ENCODE measurements around the gene ATAD3B. TPM values are rescaled to one million over a fixed set of nuclear protein-coding genes. Genes with fewer than 3 reads are reported as not detected.

ATAD3B gene
- total RNA-seq, 1 experiment from 2014 or later: 62.9 TPM

DNA sequence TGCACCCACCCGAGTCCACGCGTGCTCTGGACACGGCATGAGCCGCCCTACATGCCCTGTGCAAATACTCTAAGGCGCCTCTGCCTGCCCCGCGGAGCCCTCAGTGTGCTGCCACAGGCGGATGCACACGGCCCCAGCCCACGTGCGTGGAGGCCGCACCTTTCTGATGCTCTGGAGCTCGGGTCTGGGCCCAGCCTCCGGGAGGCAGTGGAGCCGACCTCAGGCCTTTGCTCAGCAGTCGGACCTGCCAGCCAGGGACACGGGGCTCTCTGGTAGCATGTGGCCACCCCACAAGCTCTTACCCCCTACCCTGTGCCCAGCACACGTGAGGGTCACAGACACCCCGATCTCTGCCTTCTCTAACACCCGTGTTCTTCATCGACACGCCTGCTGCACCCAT lies 66.8 kb downstream of the ATAD3B start:
- intact Hi-C loops (cut with micrococcal nuclease): no loop called here

More for the DNA sequence above, 66.8 kb downstream of the ATAD3B start:
- no peak overlapping the region for H3K4me2 ChIP-seq (ENCODE audit: low read length)
- no peak overlapping the region for H3K27ac ChIP-seq (ENCODE audit: low read depth, low read length)
- DNase-seq (ENCODE audit: low read depth, low spot score): no peak
- no peak overlapping the region for H3K4me3 ChIP-seq (replicated peaks in 1 of 2; ENCODE audit: low read depth in 1 of 2, low read length in 2 of 2)
- H3K9ac ChIP-seq (ENCODE audit: low read length): no peak overlapping the region
- H3K36me3 ChIP-seq (ENCODE audit: control insufficient read depth in 1 of 2, insufficient read depth in 2 of 2, low read length in 2 of 2): no peaks in the 10 kb centered on the region
- ChIA-PET RAD21 (ENCODE audit: low non-redundant PET in 1 of 2, low total read pairs in 2 of 2, uncharacterized antibody in 2 of 2, unreplicated experiment in 2 of 2) (no interaction called here), CTCF (no interaction called here), POLR2A (no interaction called here)
- no peaks in the 10 kb centered on the region for H4K20me1 ChIP-seq (ENCODE audit: insufficient read depth)
- H3K27me3 ChIP-seq (ENCODE audit: insufficient read depth, low read length): no peaks in the 10 kb centered on the region
- H3K9me2 ChIP-seq (ENCODE audit: insufficient read depth): no peaks in the 10 kb centered on the region
- no peaks in the 10 kb centered on the region for H3K79me2 ChIP-seq (ENCODE audit: insufficient read depth, low read length)
- H3K9me3 ChIP-seq (ENCODE audit: control insufficient read depth in 1 of 2, insufficient read depth in 1 of 2, low read depth in 1 of 2, low read length in 2 of 2): no peaks in the 10 kb centered on the region
- no TSS peak for BruUV-seq (replicated peaks)
- ATAC-seq: no peak
- no peaks in the 10 kb centered on the region for H3K4me1 ChIP-seq (ENCODE audit: control insufficient read depth in 1 of 2, insufficient read depth in 2 of 2, low read length in 2 of 2)
- H2AFZ ChIP-seq (ENCODE audit: low read depth, low read length, poor library complexity, severe bottlenecking): no peak overlapping the region
- TF ChIP-seq, protein P1, sequence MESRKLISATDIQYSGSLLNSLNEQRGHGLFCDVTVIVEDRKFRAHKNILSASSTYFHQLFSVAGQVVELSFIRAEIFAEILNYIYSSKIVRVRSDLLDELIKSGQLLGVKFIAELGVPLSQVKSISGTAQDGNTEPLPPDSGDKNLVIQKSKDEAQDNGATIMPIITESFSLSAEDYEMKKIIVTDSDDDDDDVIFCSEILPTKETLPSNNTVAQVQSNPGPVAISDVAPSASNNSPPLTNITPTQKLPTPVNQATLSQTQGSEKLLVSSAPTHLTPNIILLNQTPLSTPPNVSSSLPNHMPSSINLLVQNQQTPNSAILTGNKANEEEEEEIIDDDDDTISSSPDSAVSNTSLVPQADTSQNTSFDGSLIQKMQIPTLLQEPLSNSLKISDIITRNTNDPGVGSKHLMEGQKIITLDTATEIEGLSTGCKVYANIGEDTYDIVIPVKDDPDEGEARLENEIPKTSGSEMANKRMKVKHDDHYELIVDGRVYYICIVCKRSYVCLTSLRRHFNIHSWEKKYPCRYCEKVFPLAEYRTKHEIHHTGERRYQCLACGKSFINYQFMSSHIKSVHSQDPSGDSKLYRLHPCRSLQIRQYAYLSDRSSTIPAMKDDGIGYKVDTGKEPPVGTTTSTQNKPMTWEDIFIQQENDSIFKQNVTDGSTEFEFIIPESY (IDR thresholded peaks at IDR 0.05; ENCODE audit: extremely low read depth, insufficient replicate concordance, low read length): no peak
- TF ChIP-seq, protein P2, sequence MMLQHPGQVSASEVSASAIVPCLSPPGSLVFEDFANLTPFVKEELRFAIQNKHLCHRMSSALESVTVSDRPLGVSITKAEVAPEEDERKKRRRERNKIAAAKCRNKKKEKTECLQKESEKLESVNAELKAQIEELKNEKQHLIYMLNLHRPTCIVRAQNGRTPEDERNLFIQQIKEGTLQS (IDR thresholded peaks at IDR 0.05): no peak
- TF ChIP-seq RAD21 (IDR thresholded peaks at IDR 0.05; ENCODE audit: low read depth) (no peak), ZFX (IDR thresholded peaks at IDR 0.05) (no peak)
- TF ChIP-seq, protein P3, sequence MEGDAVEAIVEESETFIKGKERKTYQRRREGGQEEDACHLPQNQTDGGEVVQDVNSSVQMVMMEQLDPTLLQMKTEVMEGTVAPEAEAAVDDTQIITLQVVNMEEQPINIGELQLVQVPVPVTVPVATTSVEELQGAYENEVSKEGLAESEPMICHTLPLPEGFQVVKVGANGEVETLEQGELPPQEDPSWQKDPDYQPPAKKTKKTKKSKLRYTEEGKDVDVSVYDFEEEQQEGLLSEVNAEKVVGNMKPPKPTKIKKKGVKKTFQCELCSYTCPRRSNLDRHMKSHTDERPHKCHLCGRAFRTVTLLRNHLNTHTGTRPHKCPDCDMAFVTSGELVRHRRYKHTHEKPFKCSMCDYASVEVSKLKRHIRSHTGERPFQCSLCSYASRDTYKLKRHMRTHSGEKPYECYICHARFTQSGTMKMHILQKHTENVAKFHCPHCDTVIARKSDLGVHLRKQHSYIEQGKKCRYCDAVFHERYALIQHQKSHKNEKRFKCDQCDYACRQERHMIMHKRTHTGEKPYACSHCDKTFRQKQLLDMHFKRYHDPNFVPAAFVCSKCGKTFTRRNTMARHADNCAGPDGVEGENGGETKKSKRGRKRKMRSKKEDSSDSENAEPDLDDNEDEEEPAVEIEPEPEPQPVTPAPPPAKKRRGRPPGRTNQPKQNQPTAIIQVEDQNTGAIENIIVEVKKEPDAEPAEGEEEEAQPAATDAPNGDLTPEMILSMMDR (IDR thresholded peaks at IDR 0.05 in 2 of 3, conservative IDR thresholded peaks at IDR 0.05 in 1 of 3; ENCODE audit: borderline replicate concordance in 1 of 3, insufficient read depth in 1 of 3, low read depth in 2 of 3, low read length in 2 of 3): no peak
